Measurements from ENCODE around the gene METTL26.
A peak's percentile ranks its signal among the peaks of the same experiment; 100 is the strongest.

METTL26 gene

DNA sequence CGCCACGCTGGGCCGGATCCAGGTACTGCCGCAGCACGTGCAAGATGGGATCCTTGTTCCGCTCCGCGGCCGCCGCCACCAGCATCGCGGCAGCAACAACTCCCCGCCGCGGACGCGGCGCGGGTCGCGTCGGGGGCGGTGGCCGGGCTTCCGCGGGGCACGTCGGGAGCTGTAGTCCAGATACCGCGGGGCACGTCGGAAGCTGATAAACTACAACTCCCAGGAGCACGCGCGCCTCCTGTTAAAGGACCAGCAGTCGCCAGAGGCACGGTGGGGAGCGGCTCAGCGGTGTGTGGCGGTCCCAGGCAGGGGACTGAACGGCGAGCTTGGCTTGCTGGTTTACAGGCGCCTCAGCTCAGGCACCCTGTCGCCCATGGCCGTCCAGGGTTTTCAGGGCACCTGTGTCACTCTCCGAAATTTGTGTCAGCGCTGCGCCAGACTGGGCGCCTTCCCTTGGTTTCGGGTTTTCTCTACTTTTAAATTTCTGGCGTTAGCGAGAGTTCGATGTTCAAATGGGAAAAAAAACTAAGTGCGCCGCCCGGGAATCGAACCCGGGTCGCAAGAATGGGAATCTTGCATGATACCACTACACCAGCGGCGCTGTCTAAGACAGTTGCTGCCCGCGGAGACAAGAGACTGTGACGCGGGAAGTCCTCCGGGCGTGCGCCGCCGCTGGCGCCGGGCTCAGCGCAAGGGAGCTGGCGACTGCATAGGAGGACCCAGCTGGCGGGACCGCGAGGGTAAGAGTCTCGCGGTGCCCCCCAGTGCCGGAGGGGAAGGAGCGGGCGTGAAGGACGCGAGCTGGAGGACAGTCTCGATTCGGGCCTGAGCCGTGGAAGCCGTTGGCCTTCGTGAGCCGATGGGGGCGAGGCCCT lies at the start of gene METTL26:
Gene METTL26, minus strand, starts transcription at position 100 of the 875 bp plus-strand sequence. Its CDS starts 15 bp downstream, at position 85.
- Histone ChIP-seq H3K36me3 (ENCODE audit: insufficient read depth, low read length) (peaks cover 17% of the 10 kb centered on the region), H3K4me1 (ENCODE audit: insufficient read depth, low read length) (peaks cover 36% of the 10 kb centered on the region), H2AFZ (ENCODE audit: low read depth, low read length) (peak within 1 kb of the TSS; percentile 6), H3K27me3 (ENCODE audit: insufficient read depth, low read length) (no peaks in the 10 kb centered on the region), H3K9me3 (ENCODE audit: low read length) (no peaks in the 10 kb centered on the region), H3K4me3 (ENCODE audit: low read length) (peak within 1 kb of the TSS; percentile 74)

DNA sequence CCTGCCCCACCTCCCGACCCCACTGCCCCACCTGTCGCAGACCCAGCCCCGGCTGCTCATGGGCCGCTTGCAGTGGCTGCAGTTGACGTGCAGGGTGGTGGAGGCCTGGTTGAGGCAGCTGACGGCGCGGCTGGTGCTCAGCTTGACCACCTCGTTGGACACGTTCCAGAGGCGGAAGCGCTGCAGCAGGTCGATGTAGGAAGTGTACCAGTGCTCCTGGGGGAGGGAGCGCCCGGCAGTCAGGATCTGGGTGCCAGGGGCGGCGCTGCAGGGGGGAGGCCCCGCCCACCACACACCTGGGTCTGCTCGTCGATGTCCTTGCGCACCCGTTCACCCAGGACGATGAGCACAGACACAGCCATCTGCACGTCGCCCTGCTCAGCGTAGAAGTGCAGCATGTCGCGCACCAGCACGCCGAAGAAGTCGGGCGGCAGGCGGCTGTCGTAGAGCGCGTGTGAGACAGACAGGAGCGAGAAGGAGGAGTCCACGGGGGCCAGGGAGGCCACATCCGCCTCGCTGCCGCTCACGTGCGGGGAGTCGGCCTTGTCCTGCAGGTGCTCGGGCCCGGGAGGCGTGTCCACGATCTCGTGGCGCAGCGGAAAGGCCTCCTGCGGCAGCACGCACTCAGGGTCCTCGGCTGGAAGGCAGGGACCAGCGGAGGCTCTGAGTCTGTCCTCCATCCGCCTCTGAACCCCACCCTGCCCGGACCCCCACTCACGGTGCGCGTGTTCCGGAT lies 49.0 kb upstream of the METTL26 start:
- Histone ChIP-seq H3K4me3 (ENCODE audit: low read length) (no peak overlapping the region), H3K4me1 (ENCODE audit: insufficient read depth, low read length) (peaks cover 23% of the 10 kb centered on the region), H3K9me3 (ENCODE audit: low read length) (no peaks in the 10 kb centered on the region), H2AFZ (ENCODE audit: low read depth, low read length) (no peak overlapping the region), H3K36me3 (ENCODE audit: insufficient read depth, low read length) (peaks cover 55% of the 10 kb centered on the region), H3K27me3 (ENCODE audit: insufficient read depth, low read length) (no peaks in the 10 kb centered on the region)

DNA sequence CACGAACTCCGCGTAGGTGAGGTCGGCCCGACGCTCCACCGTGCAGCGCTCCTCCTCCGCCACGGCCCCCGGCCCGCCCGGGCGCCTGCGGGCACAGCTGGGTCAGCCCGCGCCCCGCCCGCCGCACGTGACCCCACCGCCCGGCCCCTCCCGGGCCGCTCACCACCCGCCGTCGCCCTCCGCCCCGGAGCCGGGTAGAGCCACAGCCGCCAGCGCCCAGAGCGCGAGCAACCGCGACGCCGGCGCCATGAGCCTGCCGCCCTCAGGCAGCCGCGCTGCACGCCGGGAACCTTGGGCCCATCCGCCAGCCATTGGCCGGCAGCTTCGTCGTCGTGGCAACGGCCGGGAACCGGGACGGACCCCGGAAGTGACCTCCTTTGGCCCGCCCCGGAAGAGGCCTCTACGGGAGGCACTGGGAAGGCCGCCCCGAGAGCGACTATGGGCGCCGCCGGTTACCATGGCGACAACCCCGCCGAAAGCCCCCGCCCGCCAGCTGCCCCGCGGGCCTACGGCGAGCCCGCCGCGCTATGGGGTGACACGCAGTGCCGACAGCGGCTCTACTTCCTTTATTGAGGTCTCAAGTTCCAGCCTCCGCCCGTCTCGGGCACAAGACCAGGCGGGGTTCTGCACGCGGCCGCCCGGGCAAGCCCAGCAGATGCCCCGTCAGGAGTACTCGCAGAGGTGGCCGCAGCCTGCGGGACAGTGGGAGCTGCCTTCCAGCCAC lies 48.1 kb upstream of the METTL26 start, which contains the start of gene JMJD8:
Gene JMJD8, minus strand, starts transcription at position 264 of the 724 bp plus-strand sequence. Its CDS starts 15 bp downstream, at position 249.
- H3K4me3 ChIP-seq (ENCODE audit: low read length) = peak within 1 kb of the TSS; percentile 40
- peaks cover 17% of the 10 kb centered on the region for H3K4me1 ChIP-seq (ENCODE audit: insufficient read depth, low read length)
- no peaks in the 10 kb centered on the region for H3K27me3 ChIP-seq (ENCODE audit: insufficient read depth, low read length)
- H2AFZ ChIP-seq (ENCODE audit: low read depth, low read length) = no peak within 1 kb of the TSS
- H3K9me3 ChIP-seq (ENCODE audit: low read length) = no peaks in the 10 kb centered on the region
- H3K36me3 ChIP-seq (ENCODE audit: insufficient read depth, low read length) = peaks cover 55% of the 10 kb centered on the region

DNA sequence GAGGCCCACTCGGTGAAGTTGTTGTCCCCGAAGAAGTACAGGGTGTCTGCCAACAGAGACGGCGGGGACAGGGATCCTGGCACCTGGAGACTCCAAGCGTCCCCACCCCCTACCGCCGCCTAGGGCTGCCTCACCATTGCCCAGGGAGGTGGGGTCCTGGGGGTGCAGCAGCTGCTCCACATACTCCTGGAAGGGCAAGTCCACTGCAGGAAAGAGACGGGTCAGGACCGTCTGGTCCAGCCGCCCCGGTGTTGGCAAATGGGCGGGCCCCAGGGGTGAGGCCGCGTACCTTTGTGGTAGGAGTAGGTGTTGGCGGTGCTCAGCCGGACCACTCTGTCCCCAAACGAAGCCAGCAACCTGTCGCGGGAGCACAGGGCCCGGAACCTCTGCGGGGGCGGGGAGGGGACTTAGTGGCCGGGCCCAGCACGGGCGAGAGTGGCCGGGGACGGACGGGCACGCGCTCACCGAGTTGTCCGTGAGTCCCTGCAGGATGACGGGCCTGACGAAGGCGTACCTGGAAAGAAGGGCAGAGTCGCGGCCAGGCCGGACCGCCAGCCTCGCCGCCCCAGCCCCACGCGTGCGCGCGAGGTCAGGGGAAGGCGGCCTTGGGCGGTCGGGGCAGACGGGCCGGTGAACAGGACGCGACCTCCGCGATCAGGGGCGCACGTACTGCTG lies 47.4 kb upstream of the METTL26 start:
- Histone ChIP-seq H2AFZ (ENCODE audit: low read depth, low read length) (no peak overlapping the region), H3K27me3 (ENCODE audit: insufficient read depth, low read length) (no peaks in the 10 kb centered on the region), H3K9me3 (ENCODE audit: low read length) (no peaks in the 10 kb centered on the region), H3K4me3 (ENCODE audit: low read length) (peak overlapping the region; percentile 40), H3K36me3 (ENCODE audit: insufficient read depth, low read length) (peaks cover 55% of the 10 kb centered on the region), H3K4me1 (ENCODE audit: insufficient read depth, low read length) (peaks cover 16% of the 10 kb centered on the region)

DNA sequence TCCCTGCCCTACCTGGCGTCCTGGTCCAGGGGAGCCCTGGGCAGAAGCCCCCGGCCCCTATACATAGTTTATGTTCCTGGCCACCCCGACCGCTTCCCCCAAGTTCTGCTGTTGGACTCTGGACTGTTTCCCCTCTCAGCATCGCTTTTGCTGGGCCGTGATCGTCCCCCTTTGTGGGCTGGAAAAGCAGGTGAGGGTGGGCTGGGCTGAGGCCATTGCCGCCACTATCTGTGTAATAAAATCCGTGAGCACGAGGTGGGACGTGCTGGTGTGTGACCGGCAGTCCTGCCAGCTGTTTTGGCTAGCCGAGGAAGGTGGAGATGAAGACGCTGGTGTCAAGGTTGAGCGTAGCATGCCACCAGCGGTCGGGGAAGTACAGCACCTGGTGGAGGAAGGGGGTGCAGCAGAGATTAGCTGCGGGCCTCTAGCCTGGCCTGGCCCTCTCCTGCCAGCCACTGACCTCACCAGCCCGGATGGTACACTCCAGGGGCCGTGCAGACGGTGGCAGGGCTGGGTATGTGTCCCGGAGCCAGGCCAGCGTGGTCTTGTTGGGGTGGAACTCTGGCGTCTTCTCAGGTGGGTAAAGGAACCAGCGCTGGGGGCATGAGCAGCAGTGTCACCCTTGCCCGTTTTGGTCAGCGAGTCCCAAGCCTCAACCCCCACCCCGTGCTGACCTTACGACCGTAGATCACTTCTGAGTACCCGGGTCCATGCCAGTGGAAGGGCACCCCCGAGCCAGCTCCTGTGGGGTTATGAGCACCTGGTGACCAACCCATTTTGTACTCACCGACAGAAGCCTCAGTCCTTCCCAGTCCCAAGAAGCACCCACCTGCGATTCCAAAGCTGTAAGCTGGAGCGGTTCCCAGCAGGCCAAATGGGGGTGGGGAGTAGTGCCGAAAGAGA lies 46.6 kb upstream of the METTL26 start:
- peaks cover 16% of the 10 kb centered on the region for H3K4me1 ChIP-seq (ENCODE audit: insufficient read depth, low read length)
- peaks cover 52% of the 10 kb centered on the region for H3K36me3 ChIP-seq (ENCODE audit: insufficient read depth, low read length)
- no peak overlapping the region for H2AFZ ChIP-seq (ENCODE audit: low read depth, low read length)
- no peak overlapping the region for H3K4me3 ChIP-seq (ENCODE audit: low read length)
- H3K27me3 ChIP-seq (ENCODE audit: insufficient read depth, low read length) = no peaks in the 10 kb centered on the region
- H3K9me3 ChIP-seq (ENCODE audit: low read length) = no peaks in the 10 kb centered on the region

DNA sequence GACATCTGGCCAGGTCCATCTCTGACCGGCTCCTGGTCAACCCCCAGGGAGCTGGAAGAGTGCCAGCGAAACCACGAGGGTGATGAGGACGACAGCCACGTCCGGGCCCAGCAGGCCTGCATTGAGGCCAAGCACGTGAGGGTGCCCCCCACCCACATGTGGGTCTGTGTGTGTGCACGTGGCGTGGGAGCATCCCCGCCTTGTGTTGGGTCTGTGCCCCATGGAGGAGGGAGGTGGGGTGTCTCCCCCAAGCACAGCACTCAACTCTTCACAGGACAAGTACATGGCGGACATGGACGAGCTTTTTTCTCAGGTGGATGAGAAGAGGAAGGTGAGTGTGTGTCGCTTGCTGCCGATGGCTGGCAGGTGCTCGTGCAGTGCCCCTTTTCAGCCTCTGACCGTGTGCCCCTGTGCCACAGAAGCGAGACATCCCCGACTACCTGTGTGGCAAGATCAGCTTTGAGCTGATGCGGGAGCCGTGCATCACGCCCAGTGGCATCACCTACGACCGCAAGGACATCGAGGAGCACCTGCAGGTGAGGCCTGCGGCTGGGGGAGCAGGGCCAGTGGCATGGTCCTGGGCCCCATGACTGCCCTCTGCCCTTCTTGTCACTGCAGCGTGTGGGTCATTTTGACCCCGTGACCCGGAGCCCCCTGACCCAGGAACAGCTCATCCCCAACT lies 45.8 kb upstream of the METTL26 start:
- peaks cover 43% of the 10 kb centered on the region for H3K36me3 ChIP-seq (ENCODE audit: insufficient read depth, low read length)
- H3K27me3 ChIP-seq (ENCODE audit: insufficient read depth, low read length) = no peaks in the 10 kb centered on the region
- H3K4me1 ChIP-seq (ENCODE audit: insufficient read depth, low read length) = peaks cover 16% of the 10 kb centered on the region
- no peak overlapping the region for H2AFZ ChIP-seq (ENCODE audit: low read depth, low read length)
- H3K9me3 ChIP-seq (ENCODE audit: low read length) = no peaks in the 10 kb centered on the region
- H3K4me3 ChIP-seq (ENCODE audit: low read length) = peak overlapping the region; percentile 87

DNA sequence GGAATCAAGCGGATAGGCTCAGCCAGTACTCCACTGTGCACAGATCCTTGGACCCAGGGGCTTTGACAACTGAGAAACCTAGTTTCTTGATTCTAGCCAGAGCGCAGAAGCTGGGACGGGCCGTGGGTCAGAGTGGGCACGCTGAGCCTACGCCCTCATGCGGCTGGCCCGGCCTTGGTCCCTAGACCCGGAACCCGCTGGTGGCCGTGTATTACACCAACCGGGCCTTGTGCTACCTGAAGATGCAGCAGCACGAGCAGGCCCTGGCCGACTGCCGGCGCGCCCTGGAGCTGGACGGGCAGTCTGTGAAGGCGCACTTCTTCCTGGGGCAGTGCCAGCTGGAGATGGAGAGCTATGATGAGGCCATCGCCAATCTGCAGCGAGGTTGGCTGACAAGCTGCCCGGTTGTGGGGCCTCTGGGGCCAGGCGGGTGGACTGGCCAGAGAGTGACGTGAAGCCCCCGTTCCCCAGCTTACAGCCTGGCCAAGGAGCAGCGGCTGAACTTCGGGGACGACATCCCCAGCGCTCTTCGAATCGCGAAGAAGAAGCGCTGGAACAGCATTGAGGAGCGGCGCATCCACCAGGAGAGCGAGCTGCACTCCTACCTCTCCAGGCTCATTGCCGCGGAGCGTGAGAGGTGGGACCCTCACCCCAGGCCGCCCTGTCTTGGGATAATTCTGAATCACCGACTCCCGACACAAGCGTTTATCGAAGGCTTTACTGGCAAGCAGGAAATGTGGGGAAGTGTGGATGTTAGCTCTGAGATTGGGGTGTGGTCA lies 45.1 kb upstream of the METTL26 start:
- peak overlapping the region; percentile 87 for H3K4me3 ChIP-seq (ENCODE audit: low read length)
- no peaks in the 10 kb centered on the region for H3K27me3 ChIP-seq (ENCODE audit: insufficient read depth, low read length)
- H3K9me3 ChIP-seq (ENCODE audit: low read length) = no peaks in the 10 kb centered on the region
- no peak overlapping the region for H2AFZ ChIP-seq (ENCODE audit: low read depth, low read length)
- peaks cover 37% of the 10 kb centered on the region for H3K36me3 ChIP-seq (ENCODE audit: insufficient read depth, low read length)
- H3K4me1 ChIP-seq (ENCODE audit: insufficient read depth, low read length) = peaks cover 16% of the 10 kb centered on the region

DNA sequence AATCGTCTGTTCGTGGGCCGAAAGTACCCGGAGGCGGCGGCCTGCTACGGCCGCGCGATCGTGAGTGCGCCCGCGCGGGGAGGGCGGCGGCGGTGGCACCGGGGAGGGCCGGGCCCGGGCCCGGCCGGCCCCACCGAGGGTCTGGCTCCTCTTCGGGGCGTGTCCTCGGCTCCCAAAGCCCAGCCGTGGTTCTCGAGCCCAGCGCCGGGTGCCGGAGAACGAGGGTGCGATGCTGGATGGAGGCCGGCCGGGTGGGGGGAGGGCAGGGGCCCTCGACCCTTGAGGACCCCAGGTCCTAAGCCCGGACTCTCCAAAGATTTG lies 44.5 kb upstream of the METTL26 start:
- no peaks in the 10 kb centered on the region for H3K27me3 ChIP-seq (ENCODE audit: insufficient read depth, low read length)
- H2AFZ ChIP-seq (ENCODE audit: low read depth, low read length) = no peak overlapping the region
- peak overlapping the region; percentile 87 for H3K4me3 ChIP-seq (ENCODE audit: low read length)

DNA sequence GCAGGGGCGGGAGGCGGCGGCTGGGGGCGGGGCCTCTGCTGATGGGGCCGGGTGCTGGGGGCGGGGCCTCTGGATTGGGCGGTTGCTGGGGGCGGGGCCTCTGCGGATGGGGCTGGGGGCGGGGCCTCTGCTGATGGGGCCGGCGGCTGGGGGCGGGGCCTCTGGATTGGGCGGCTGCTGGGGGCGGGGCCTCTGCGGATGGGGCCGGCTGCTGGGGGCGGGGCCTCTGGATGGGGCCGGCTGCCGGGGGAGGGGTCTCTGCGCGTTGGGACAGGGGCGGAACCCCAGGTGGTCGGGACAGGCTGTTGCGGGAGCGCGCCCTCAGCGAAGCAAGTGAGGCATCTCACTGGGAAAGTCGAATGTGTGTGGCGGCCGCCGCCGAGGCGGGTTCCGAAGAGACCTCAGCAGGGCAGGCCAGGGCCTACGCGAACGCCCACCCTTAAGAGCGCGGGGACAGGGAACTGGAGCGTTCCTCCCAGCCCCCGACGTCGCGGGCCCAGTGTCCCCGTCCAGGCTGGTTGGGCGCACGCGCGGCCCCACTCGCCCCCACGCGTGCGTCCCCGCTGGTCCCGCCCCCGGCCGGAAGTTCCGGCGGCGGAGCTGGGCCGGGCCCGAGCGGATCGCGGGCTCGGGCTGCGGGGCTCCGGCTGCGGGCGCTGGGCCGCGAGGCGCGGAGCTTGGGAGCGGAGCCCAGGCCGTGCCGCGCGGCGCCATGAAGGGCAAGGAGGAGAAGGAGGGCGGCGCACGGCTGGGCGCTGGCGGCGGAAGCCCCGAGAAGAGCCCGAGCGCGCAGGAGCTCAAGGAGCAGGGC lies 43.9 kb upstream of the METTL26 start, which contains the start of gene STUB1:
Gene STUB1, plus strand, starts transcription at position 597 of the 811 bp plus-strand sequence. Its CDS starts 116 bp downstream, at position 713.
- Histone ChIP-seq H3K36me3 (ENCODE audit: insufficient read depth, low read length) (peaks cover 27% of the 10 kb centered on the region), H3K4me1 (ENCODE audit: insufficient read depth, low read length) (peaks cover 16% of the 10 kb centered on the region), H2AFZ (ENCODE audit: low read depth, low read length) (peak within 1 kb of the TSS; percentile 44), H3K4me3 (ENCODE audit: low read length) (peak within 1 kb of the TSS; percentile 87), H3K27me3 (ENCODE audit: insufficient read depth, low read length) (no peaks in the 10 kb centered on the region), H3K9me3 (ENCODE audit: low read length) (no peaks in the 10 kb centered on the region)

More for the DNA sequence above, 44.5 kb upstream of the METTL26 start:
- Histone ChIP-seq H3K9me3 (ENCODE audit: low read length) (no peaks in the 10 kb centered on the region), H3K4me1 (ENCODE audit: insufficient read depth, low read length) (peaks cover 16% of the 10 kb centered on the region), H3K36me3 (ENCODE audit: insufficient read depth, low read length) (peaks cover 32% of the 10 kb centered on the region)
